EL (cell line): ENCODE measurements around the gene CPEB4.
A peak's percentile ranks its signal among the peaks of the same experiment; 100 is the strongest.

Source experiments
- DNase-seq: peaks from one replicate; pipeline ENCODE4 v3.0.0-alpha.2; 2016

CPEB4 gene

DNA sequence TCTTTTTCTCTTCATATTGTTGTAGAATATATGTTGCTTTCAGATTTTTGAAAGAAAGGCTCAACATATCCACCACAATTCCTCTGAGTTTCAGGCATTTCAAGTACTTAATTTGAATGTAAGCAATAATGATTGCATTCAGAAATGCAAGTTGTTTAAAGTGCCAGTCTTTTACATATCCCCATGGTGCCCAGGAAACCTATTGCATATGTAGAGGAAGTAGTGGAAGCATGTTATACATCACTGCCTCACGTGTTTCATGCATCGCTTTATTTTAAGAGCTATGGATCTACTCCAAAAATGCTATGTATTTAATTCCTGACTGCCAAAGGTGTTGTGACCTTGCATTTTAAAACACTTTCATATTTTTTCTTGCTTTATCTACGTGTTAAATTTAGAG lies 28.1 kb downstream of the CPEB4 start:
- no peak for DNase-seq

DNA sequence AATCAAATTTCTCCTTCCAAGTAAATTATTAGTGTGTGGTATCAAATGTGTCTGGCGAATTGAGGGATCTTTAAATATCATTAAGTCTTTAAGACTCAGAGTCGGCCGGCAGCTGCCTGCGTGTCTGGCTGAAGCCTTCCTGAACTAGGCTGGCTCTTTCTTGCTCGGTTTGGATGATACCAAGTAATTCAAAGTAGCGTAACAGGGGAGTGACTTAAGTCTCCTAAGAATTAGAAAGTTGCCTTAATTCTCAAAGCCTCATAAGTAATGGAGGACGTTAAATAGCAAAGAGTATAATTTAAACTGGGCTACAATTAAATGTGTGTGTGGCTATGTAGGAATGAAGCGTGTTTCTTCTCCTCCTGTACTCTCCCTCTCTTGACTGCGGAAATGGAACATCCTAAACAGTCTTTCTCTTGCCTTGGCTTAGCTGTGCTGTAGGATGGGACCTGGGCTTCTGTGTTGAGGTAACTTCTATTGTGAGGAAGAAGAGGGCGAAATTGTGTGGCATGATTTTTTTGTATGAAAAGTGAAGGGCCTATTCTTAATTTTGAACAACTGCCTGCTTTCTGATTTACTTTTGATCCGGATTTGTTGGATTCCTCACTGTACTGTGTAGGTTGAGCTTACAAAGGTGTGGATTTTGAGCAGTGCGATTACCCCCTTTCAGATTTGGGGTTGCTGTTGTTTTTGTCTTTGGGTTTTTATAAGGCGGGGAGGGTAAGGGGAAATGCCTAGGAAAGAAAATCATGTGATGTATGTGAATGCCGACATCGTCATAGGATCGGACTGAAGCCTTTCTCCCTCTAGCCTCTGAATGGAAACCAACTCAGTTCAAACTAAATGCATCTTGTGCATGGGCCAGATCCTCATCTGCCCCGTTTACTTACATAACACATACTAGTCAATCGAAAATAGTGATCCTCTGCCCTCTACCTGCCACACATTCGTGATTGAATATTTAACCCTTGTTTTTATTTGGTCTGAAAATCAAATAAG lies 29.9 kb downstream of the CPEB4 start:
- peak; percentile 82 for DNase-seq

DNA sequence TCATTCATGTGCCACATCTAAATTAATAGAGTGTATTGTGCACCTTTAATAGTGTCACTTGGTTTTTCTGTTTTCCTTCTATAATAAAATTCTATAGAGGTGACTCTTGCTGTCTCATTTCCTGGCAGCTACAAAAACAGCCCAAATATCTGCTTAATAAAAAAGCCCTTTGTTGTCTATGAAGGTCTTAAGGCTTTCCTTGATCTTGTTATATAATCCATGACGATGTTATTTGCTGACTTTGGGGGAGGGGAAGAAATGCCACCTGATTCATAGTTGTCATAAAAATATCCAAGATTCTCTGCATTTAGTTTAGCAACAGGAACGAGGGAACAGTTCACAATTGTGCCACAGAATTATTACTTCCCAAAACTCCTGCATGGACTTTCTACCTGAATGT lies 31.3 kb downstream of the CPEB4 start:
- DNase-seq = peak; percentile 11

GRCh38 chr5:173920024-173920753 lies 32.0 kb downstream of the CPEB4 start:
- DNase-seq = peak; percentile 38

GRCh38 chr5:173920866-173921555 lies 32.9 kb downstream of the CPEB4 start:
- DNase-seq = peak; percentile 15

GRCh38 chr5:173922527-173922926 lies 34.4 kb downstream of the CPEB4 start:
- DNase-seq = no peak

DNA sequence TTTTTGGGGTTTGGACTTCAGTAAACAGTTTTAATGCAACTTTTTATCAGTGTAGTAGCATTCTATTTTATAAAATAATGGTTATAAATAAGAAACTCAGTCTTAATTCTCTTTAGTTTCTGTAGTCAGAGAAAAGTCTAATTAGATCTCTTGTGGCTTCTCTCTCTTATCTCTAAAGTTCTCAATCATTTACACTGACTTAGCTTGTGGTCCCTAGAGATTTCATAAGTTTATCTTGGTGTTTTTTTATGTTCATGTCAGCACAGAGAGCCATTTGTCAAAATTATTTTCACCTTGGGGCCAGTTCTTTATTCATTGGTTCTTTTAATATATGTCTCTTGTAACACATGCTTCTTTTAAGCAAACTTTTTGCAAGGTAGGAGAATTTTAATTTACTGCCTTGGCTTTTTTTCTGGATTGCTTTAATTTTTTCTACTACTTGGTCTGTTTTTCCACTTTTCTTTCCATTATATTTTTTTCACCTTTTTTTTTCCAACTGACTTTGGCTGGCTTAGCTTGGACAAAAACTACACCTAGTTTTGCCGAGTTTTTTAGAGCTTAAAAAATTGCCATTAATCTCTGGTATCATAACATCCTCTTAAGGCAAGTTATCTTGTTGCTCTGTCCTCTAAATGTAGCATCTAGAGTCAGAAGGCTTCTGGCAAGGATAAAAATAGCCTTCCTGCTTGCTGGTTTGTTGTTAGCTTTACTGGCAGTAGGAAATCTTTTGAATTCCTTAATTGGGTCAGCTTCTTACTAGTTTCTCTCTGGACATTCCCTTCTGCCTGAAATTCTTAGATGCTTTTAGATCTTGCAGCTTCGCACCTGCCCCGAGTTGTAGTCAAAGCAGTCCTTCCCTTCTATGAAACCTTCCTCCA lies 35.3 kb downstream of the CPEB4 start:
- peak; percentile 9 for DNase-seq

GRCh38 chr5:173924899-173925298 lies 36.8 kb downstream of the CPEB4 start:
- DNase-seq = no peak

GRCh38 chr5:173925449-173926071 lies 37.4 kb downstream of the CPEB4 start:
- DNase-seq = peak; percentile 42

DNA sequence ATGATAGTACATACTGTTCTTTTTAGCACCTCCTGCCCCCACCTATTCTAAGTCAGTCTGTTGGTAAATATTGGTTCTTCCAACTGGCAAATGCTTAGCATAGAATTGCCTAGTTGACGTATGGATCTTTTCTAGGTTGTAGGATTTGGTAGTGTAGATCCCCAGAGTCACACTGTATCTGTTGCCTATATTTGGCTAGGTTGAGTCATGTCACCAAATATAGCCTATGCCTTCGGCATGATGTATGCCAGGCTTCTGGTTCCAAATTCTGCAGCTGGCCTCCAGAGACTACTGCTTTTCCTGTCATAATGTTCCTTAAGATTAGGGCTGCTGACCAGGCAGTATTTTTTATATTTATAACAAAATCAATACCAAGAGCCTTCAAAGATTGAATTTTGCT lies 38.2 kb downstream of the CPEB4 start:
- peak; percentile 44 for DNase-seq

DNA sequence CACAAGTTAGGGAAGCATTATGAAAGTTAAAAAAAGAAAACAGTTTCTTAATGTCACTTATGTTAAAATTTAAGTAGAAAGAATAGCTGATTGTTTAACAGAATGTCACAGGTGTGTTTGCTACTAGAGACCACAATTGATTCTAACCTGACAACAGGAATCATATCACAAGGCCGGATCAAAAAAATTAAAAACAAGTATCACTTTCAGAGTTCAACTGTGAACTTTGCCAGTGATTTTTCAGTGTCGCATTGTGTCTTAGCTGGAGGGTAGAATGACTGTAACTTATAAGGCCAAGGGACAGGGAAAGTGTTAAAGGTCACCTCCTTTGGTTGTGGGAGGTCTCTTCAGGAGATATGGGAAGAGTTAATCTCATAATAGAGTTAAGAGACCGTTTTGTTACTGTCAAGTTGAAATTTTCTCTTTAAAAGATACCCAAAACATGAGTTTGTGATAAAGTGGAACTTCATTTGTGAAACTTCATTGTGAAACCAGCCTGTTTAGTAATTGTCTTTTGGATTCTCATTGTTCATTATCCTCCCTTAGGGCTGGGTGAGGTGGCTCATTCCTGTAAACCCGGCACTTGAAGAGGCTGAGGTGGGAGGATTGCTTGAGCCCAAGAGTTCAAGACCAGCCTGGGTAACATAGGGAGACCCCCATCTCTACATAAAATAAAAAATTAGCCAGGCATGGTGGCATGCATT lies 40.9 kb downstream of the CPEB4 start:
- no peak for DNase-seq

DNA sequence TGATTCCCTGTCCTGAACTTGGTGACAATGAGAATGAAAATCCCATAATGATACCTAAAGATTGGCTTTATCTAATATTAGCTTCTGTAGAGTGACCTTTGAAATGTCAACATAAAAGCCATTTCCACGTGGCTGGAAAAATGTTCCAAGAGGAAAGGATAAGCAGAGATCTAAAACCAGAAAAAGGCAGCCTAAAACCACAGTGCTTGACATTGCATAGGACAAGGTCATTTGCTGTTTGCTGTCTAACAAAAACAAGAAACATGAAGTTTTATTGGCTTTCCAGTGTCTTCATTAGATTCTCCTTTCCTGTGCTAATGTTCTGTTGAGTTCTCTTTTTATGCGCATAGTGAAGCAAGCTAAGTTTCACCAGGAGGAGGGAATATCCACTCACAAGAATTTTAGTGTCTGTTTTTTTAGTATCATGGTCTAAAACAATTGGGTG lies 44.6 kb downstream of the CPEB4 start:
- no peak for DNase-seq

DNA sequence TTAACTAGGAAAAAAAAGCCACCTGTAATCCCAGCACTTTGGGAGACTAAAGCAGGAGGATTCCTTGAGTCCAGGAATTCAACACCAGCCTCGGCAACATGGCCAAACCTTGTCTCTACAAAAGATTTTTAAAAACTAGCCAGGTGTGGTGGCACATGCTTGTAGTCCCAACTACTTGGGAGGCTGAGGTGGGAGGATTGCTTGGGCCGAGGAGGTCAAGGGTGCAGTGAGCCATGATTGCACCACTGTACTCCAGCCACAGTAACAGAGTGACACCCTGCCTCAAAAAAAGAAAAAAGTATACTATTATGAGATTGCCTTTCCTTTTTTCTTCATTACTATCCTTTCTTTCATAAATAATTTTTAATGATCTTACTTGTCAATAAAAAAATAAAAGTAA lies 45.8 kb downstream of the CPEB4 start:
- DNase-seq = no peak

GRCh38 chr5:173935396-173935795 lies 47.2 kb downstream of the CPEB4 start:
- DNase-seq = no peak

DNA sequence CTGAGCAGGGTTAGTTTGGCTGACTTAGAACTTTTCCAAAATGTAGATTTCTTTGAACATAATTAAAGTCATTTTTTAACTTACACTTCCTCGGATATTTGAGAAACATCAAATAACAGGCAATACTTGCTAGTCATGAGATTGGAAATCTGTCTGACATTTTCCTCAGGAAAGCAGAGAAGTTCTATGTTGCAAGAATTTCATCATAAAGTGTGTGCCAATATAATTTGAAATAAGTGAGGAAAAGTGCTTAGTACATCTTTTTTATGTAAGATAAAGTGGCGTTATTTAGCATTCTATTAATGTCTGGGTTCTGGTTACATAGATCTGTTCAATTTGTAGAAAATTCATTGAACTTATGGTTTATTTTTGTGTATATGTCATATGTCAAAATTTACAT lies 52.1 kb downstream of the CPEB4 start:
- DNase-seq = no peak

DNA sequence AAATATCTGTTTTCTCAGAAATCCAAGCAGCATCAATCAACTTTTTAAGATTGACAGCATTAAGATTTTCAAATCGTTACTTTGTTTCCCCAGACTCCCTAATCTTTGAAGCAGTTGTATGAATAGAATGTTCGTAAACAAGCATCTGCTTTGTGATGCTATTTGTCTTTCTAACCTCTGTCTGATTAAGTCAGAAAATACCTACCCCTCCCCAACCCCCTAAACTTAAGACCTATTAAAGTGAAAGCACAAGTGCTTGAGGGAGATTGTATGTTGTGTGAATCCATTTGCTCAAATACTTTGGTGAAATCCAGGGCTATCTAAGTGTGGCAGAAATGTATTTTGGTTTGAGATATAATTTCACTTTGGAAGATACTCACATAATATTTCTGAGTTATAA lies 53.0 kb downstream of the CPEB4 start:
- no peak for DNase-seq

DNA sequence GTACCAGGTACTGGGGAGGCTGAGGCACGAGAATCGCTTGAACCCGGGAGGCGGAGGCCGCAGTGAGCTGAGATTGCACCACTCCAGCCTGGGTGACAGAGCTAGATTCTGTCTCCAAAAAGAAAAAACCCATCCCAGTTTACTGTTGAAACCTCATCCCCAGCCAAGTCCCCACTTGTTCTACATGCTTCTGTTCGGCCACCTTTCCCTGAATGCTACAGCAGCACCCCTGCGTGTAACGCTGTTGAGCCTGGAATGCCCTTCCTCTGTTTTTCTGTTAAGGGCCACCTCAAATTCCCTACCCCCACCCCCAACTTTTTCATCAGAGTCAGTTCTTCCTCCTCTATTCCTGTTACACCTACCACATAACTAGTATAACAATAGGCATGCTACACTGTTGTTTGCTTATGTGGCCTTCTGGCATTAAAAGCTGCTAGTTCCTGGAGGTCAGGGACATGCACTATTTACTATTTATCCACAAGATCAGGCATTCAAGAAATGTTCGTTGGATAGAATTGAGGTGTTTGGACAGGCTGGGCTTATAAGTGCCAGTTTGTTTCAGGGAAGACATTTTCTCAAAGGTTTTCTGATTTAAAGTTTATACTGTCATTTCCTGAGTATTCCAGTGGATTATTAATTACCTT lies 53.7 kb downstream of the CPEB4 start:
- DNase-seq = no peak

- no peak for DNase-seq
Observed at GRCh38 chr5:173944511-173944910, 56.4 kb downstream of the CPEB4 start.

DNA sequence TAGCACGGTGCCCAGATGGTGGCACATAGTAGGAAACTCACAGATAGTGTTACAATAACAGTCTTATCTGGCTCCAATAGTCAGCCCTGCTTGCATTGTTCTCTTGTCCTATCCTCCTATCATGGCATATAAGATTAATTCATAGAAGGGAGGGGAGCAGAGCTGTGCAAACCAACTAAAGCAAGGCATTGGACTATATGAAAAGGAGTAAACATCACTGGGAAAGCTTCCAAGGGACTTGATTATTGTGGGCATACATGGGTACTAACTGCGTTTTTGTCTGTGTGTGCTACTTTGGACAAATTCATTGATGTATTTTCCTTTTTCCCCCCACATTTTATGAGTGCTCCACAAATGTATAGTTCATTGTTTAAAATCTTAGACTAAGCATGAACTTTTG lies 57.0 kb downstream of the CPEB4 start:
- no peak for DNase-seq

DNA sequence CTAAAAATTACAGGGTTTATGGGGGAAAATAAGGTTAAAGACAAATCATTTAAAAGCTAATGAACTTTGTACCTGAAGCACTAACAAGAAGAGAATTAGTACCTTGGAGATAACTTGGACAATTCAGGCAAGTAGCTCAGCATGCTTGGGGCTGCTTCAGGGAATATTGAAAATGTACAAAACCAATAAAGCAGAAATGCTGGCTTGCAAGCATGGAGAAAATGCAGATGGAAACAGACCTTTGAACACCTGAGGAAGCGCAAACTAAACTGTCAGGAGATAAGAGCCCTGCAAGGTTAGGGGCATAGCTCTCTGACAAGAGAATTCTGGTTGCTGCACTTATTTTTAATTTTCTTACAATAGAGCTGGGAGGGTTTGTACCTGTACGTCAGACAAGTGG lies 58.2 kb downstream of the CPEB4 start:
- no peak for DNase-seq

DNA sequence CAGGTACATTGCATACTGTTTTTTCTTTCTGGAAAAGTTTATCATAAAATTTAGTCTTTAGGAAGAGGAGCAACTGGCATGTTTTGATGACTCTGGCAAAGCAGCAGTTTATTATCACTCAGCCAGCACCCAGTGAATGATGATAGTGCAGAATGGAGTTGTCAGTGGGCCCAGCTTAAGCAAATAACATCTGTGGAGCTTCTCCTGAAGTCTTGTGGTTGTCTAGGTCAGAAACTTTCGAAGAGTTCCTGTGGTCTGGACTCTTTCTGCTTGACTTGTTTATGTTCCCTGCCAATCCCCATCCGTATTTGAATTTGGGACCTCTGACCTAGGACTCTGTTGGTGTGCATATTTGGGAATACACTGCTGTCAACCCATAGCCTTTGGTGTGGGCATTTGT lies 62.7 kb downstream of the CPEB4 start:
- DNase-seq = no peak
